IPS-NIHi11 (cell line): ENCODE data around the gene FAM50A.
"Not testable (repeated sequence)": the region's sequence is repeated elsewhere in the genome, so short reads cannot be mapped to it uniquely, and the experiment has no call there.

Experiments
- DNase-seq: peaks from one replicate; pipeline ENCODE4 v3.0.0; 2012; ENCODE audit warnings: mixed read lengths, low spot score

The FAM50A gene

GRCh38 chrX:154443992-154444754, at the start of gene FAM50A:
FAM50A (plus strand) TSS chrX:154444141; CDS start chrX:154444236, 95 bp downstream.
- DNase-seq, result peak; percentile 86

- DNase-seq, result not testable (repeated sequence)
Measured at GRCh38 chrX:154396363-154396762, 47.6 kb upstream of the FAM50A start.

GRCh38 chrX:154396973-154397887, 46.7 kb upstream of the FAM50A start:
- peak; percentile 49 for DNase-seq

GRCh38 chrX:154397888-154398667, 45.9 kb upstream of the FAM50A start, which contains the start of gene RPL10:
RPL10 (plus strand) TSS chrX:154398377; CDS start chrX:154398520, 143 bp downstream.
- DNase-seq, result peak; percentile 82

- no peak for DNase-seq
Measured at GRCh38 chrX:154398668-154399526, 45.0 kb upstream of the FAM50A start.

- no peak for DNase-seq
Measured at GRCh38 chrX:154399527-154400368, 44.2 kb upstream of the FAM50A start.

- not testable (repeated sequence) for DNase-seq
Measured at GRCh38 chrX:154400369-154400817, 43.5 kb upstream of the FAM50A start.

GRCh38 chrX:154401045-154401799, 42.7 kb upstream of the FAM50A start:
- no peak for DNase-seq

GRCh38 chrX:154401918-154402621, 41.9 kb upstream of the FAM50A start:
- no peak for DNase-seq

- no peak for DNase-seq
Measured at GRCh38 chrX:154402622-154403127, 41.3 kb upstream of the FAM50A start.

GRCh38 chrX:154403192-154403591, 40.7 kb upstream of the FAM50A start:
- DNase-seq, result no peak

- no peak for DNase-seq
Measured at GRCh38 chrX:154403858-154404257, 40.1 kb upstream of the FAM50A start.

- DNase-seq, result no peak
Measured at GRCh38 chrX:154404625-154405192, 39.2 kb upstream of the FAM50A start.

- DNase-seq, result no peak
Measured at GRCh38 chrX:154408659-154409221, 35.2 kb upstream of the FAM50A start.

GRCh38 chrX:154409222-154409871, 34.6 kb upstream of the FAM50A start, which contains the start of gene DNASE1L1:
DNASE1L1 (minus strand) TSS chrX:154409254; CDS start chrX:154405568, 3,686 bp downstream.
- peak; percentile 71 for DNase-seq

- peak; percentile 82 for DNase-seq
Measured at GRCh38 chrX:154411981-154412340, 32.0 kb upstream of the FAM50A start.

GRCh38 chrX:154412468-154412867, 31.5 kb upstream of the FAM50A start:
- DNase-seq, result no peak
